H1 (cell line): ENCODE measurements around the gene CD300LG. TPM values are rescaled to one million over a fixed set of nuclear protein-coding genes. Genes with fewer than 3 reads are reported as not detected.

Source experiments
- CTCF ChIA-PET: fragments of 300-600 bp; sonication (Branson Sonifier 250); formaldehyde crosslinking; loops from one replicate; lab custom pipeline; 2021; ENCODE audit not compliant: partially characterized antibody; lab: Charles Lee
- POLR2A ChIA-PET: fragments of 300-600 bp; sonication (Branson Sonifier 250); formaldehyde crosslinking; loops from one replicate; lab custom pipeline; 2021; ENCODE audit warnings: inconsistent platforms; ENCODE audit not compliant: partially characterized antibody; lab: Charles Lee
- DNase-seq, 2 experiments: peaks; one replicate each; pipeline versions ENCODE4 v3.0.0 to v3.0.0-alpha.2; 2010 to 2022; ENCODE audit warnings: low spot score in 2 of 2, low read depth in 1 of 2, mixed read lengths in 1 of 2
- FAIRE-seq: peaks from 2 replicates; lab custom pipeline; 2011; peaks lifted over from hg19 to GRCh38; lab: Jason Lieb, UNC
- H2AFZ ChIP-seq: 2 replicates; pipeline ENCODE4 v1.8.1; 2012; ENCODE audit warnings: low read length, inconsistent platforms
- H2AK5ac ChIP-seq: 2 replicates; pipeline ENCODE4 v1.6.1; 2013; ENCODE audit warnings: low read depth, low read length
- H2BK120ac ChIP-seq: replicated peaks from 2 replicates; pipeline ENCODE3; 2013; ENCODE audit warnings: low read depth, low read length, inconsistent platforms
- H2BK12ac ChIP-seq: 2 replicates; pipeline ENCODE4 v1.6.1; 2013; ENCODE audit warnings: low read depth, low read length
- H2BK15ac ChIP-seq: 2 replicates; pipeline ENCODE4 v1.6.1; 2013; ENCODE audit warnings: low read length
- H2BK20ac ChIP-seq: 2 replicates; pipeline ENCODE4 v1.6.1; 2013; ENCODE audit warnings: low read length
- H2BK5ac ChIP-seq: 2 replicates; pipeline ENCODE4 v1.6.1; 2013; ENCODE audit warnings: low read depth, low read length
- H3K14ac ChIP-seq: 2 replicates; pipeline ENCODE4 v1.6.1; 2013; ENCODE audit warnings: inconsistent platforms; ENCODE audit not compliant: insufficient read length
- H3K18ac ChIP-seq: 2 replicates; pipeline ENCODE4 v1.6.1; 2013; ENCODE audit warnings: low read length; ENCODE audit errors: extremely low read depth
- H3K23ac ChIP-seq: 2 replicates; pipeline ENCODE4 v1.6.1; 2013; ENCODE audit warnings: inconsistent platforms; ENCODE audit not compliant: insufficient read length
- H3K23me2 ChIP-seq: 2 replicates; pipeline ENCODE4 v1.6.1; 2013; ENCODE audit warnings: low read depth, low read length
- H3K27ac ChIP-seq: 2 replicates; pipeline ENCODE4 v1.6.1; 2011; ENCODE audit warnings: low read depth, low read length, inconsistent platforms
- H3K27me3 ChIP-seq, 4 experiments: replicated peaks in 1 of 4; 1 replicate in 1 of 4; 2 replicates in 3 of 4; pipeline versions ENCODE4 v1.6.1 to v1.8.1; 2011 to 2013; ENCODE audit warnings: low read length in 3 of 4, mild to moderate bottlenecking in 3 of 4, inconsistent platforms in 2 of 4, mixed read lengths in 2 of 4, moderate library complexity in 1 of 4; ENCODE audit not compliant: control insufficient read depth in 3 of 4, insufficient read depth in 3 of 4; ENCODE audit errors: extremely low read depth in 1 of 4
- H3K36me3 ChIP-seq, 4 experiments: 2 replicates each; pipeline versions ENCODE4 v1.6.1 to v1.8.1; 2011 to 2013; ENCODE audit warnings: mild to moderate bottlenecking in 4 of 4, low read length in 3 of 4, moderate library complexity in 2 of 4, control low read depth in 1 of 4, inconsistent platforms in 1 of 4; ENCODE audit not compliant: insufficient read depth in 4 of 4, control insufficient read depth in 2 of 4
- H3K4ac ChIP-seq: replicated peaks from 2 replicates; pipeline ENCODE3; 2013; ENCODE audit warnings: low read length, low read depth, mixed read lengths, inconsistent platforms; ENCODE audit not compliant: insufficient read length
- H3K4me1 ChIP-seq, 4 experiments: replicated peaks in 1 of 4; 1 replicate in 1 of 4; 2 replicates in 3 of 4; pipeline versions ENCODE4 v1.6.1 to v1.8.1; 2011 to 2013; ENCODE audit warnings: low read length in 3 of 4, inconsistent platforms in 2 of 4, mixed read lengths in 1 of 4; ENCODE audit not compliant: insufficient read depth in 4 of 4, control insufficient read depth in 3 of 4
- H3K4me2 ChIP-seq, 2 experiments: 2 replicates each; pipeline versions ENCODE4 v1.6.1 to v1.8.1; 2011 to 2013; ENCODE audit warnings: low read depth in 2 of 2, low read length in 2 of 2, control low read depth in 1 of 2, inconsistent platforms in 1 of 2, mild to moderate bottlenecking in 1 of 2; ENCODE audit not compliant: insufficient read depth in 1 of 2
- H3K4me3 ChIP-seq, 4 experiments: fragments of 200-600, 300-600 bp in 1 of 4; sonication (generic), shearing (Covaris generic), sonication (Bioruptor Twin) in 1 of 4; 2 replicates each; pipeline versions ENCODE4 v1.5.1 to v1.8.1; 2011 to 2016; ENCODE audit warnings: low read length in 4 of 4, low read depth in 3 of 4, control low read depth in 2 of 4, inconsistent platforms in 2 of 4, mild to moderate bottlenecking in 2 of 4, mixed read lengths in 1 of 4, moderate library complexity in 1 of 4; ENCODE audit not compliant: insufficient read depth in 2 of 4; ENCODE audit errors: extremely low read depth in 1 of 4
- H3K56ac ChIP-seq: replicated peaks from 2 replicates; pipeline ENCODE3; 2013; ENCODE audit warnings: low read depth, mild to moderate bottlenecking, mixed read lengths, low read length, inconsistent platforms; ENCODE audit not compliant: insufficient read length
- H3K79me1 ChIP-seq: 2 replicates; pipeline ENCODE4 v1.6.1; 2013; ENCODE audit warnings: low read depth, low read length, control low read depth
- H3K79me2 ChIP-seq, 2 experiments: 2 replicates each; pipeline versions ENCODE4 v1.6.1 to v1.8.1; 2012 to 2013; ENCODE audit warnings: low read length in 2 of 2, mild to moderate bottlenecking in 2 of 2, inconsistent platforms in 1 of 2; ENCODE audit not compliant: insufficient read depth in 2 of 2, control insufficient read depth in 1 of 2
- H3K9ac ChIP-seq, 4 experiments: replicated peaks in 1 of 4; 1 replicate in 1 of 4; 2 replicates in 3 of 4; pipeline versions ENCODE4 v1.6.1 to v1.8.1; 2011 to 2013; ENCODE audit warnings: low read depth in 3 of 4, low read length in 3 of 4, control low read depth in 2 of 4, mild to moderate bottlenecking in 2 of 4, moderate library complexity in 2 of 4, inconsistent platforms in 1 of 4; ENCODE audit errors: extremely low read depth in 1 of 4
- H3K9me3 ChIP-seq, 2 experiments: 2 replicates each; pipeline versions ENCODE4 v1.6.1 to v1.8.1; 2012 to 2013; ENCODE audit warnings: mild to moderate bottlenecking in 2 of 2, moderate library complexity in 2 of 2, control low read depth in 1 of 2, inconsistent platforms in 1 of 2, low read depth in 1 of 2, low read length in 1 of 2, mixed read lengths in 1 of 2; ENCODE audit not compliant: insufficient read depth in 2 of 2
- H4K20me1 ChIP-seq, 2 experiments: replicated peaks in 1 of 2; 2 replicates each; pipeline versions ENCODE3 to v1.8.1; 2011 to 2013; ENCODE audit warnings: inconsistent platforms in 2 of 2, low read length in 2 of 2, mild to moderate bottlenecking in 1 of 2; ENCODE audit not compliant: insufficient read depth in 2 of 2, control insufficient read depth in 1 of 2
- H4K5ac ChIP-seq: 2 replicates; pipeline ENCODE4 v1.6.1; 2013; ENCODE audit warnings: low read length, low read depth, mixed read lengths, inconsistent platforms; ENCODE audit not compliant: insufficient read length
- H4K8ac ChIP-seq: 2 replicates; pipeline ENCODE4 v1.8.0; 2013; ENCODE audit warnings: mild to moderate bottlenecking, moderate library complexity, low read length, inconsistent platforms; ENCODE audit not compliant: insufficient read depth; ENCODE audit errors: extremely low read depth
- H4K91ac ChIP-seq: replicated peaks from 2 replicates; pipeline ENCODE3; 2013; ENCODE audit warnings: low read length, mixed read lengths, inconsistent platforms; ENCODE audit not compliant: insufficient read length
- EGR1 ChIP-seq: IDR thresholded peaks from 2 replicates; pipeline ENCODE4 v1.6.1; 2011; ENCODE audit warnings: low read depth, low read length, borderline replicate concordance
- KDM1A ChIP-seq: fragments of 200-600, 300-600 bp; sonication (generic); IDR thresholded peaks from 2 replicates; pipeline ENCODE4 v1.7.1; 2016; ENCODE audit warnings: mild to moderate bottlenecking, low read length, borderline replicate concordance
- KDM5A ChIP-seq: fragments of 200-600 bp; IDR thresholded peaks from 2 replicates; pipeline ENCODE4 v1.7.1; 2012; ENCODE audit warnings: mild to moderate bottlenecking, low read length, inconsistent platforms, mixed read lengths
- MAFK ChIP-seq: IDR thresholded peaks from 2 replicates; pipeline ENCODE4 v1.6.1; 2012; ENCODE audit warnings: low read depth, mild to moderate bottlenecking, improper control_type of control experiment, low read length
- NRF1 ChIP-seq: IDR thresholded peaks from 2 replicates; pipeline ENCODE4 v1.6.1; 2011; ENCODE audit warnings: mild to moderate bottlenecking, low read depth, low read length, improper control_type of control experiment
- RBBP5 ChIP-seq: IDR thresholded peaks from 2 replicates; pipeline ENCODE4 v1.7.1; 2012; ENCODE audit warnings: low read depth, mild to moderate bottlenecking, inconsistent platforms, low read length, moderate library complexity, borderline replicate concordance
- SIN3A ChIP-seq, 2 experiments: IDR thresholded peaks in 1 of 2; conservative IDR thresholded peaks in 1 of 2; 2 replicates each; pipeline ENCODE4 v1.6.1; 2011 to 2012; ENCODE audit warnings: low read length in 2 of 2, improper control_type of control experiment in 1 of 2, low read depth in 1 of 2, mild to moderate bottlenecking in 1 of 2
- SIRT6 ChIP-seq: IDR thresholded peaks from one replicate; pipeline ENCODE4 v1.7.1; 2012; ENCODE audit warnings: low read length, inconsistent platforms
- SRF ChIP-seq: IDR thresholded peaks from 2 replicates; pipeline ENCODE4 v1.6.1; 2011; ENCODE audit warnings: mild to moderate bottlenecking, low read depth, low read length, moderate library complexity
- TCF12 ChIP-seq: IDR thresholded peaks from 2 replicates; pipeline ENCODE4 v1.6.1; 2011; ENCODE audit warnings: low read depth, mild to moderate bottlenecking, low read length
- WGBS, 2 experiments: shearing (Covaris generic) in 1 of 2; methylation state at CpG; one replicate each; pipeline versions ENCODE4 v1.1.6 to v1.1.7; 2013 to 2015; ENCODE audit warnings: low lambda C conversion rate in 2 of 2, mixed read lengths in 2 of 2, inconsistent platforms in 1 of 2, low coverage in 1 of 2, missing lambda C conversion rate in 1 of 2; ENCODE audit not compliant: insufficient replicate concordance in 2 of 2, insufficient coverage in 1 of 2, insufficient read length in 1 of 2; ENCODE audit errors: extremely low coverage in 1 of 2, missing lambda C conversion rate in 1 of 2; 5-methylcytosine and 5-hydroxymethylcytosine counted together
- polyA plus RNA-seq, 7 experiments: library from polyadenylated mRNA; depleted of rRNA in 3 of 7; stranded (reverse) in 5 of 7; unstranded in 2 of 7; fragments of >200 nt in 5 of 7; fragments of 200-250 nt in 2 of 7; gene quantifications; 1 replicate in 5 of 7; 2 replicates in 1 of 7; 4 replicates in 1 of 7; pipeline versions ENCODE4 v1.2.1 to v1.2.3, GENCODE V29; 2011 to 2013; ENCODE audit warnings: missing spikeins in 2 of 7, mixed read lengths in 2 of 7
- total RNA-seq: library from RNA; stranded (reverse); fragmentation: NEBNext Ultra II Directional; extraction: Animal tissue kit (Norgen Biotek cat#: 25700); gene quantifications from 2 replicates; pipeline ENCODE4 v1.2.1, GENCODE V29; 2021
- TF ChIP-seq, protein P1 (sequence below): IDR thresholded peaks from 2 replicates; pipeline ENCODE4 v1.6.1; 2011; ENCODE audit warnings: low read depth, mild to moderate bottlenecking, low read length; ENCODE audit not compliant: insufficient read depth

Gene CD300LG
- total and polyA plus RNA-seq, 2 of the 8 experiments (the other 6 are each of a cell fraction or from before 2014, with no cell fraction given): 0.06 TPM; not detected in 1

DNA sequence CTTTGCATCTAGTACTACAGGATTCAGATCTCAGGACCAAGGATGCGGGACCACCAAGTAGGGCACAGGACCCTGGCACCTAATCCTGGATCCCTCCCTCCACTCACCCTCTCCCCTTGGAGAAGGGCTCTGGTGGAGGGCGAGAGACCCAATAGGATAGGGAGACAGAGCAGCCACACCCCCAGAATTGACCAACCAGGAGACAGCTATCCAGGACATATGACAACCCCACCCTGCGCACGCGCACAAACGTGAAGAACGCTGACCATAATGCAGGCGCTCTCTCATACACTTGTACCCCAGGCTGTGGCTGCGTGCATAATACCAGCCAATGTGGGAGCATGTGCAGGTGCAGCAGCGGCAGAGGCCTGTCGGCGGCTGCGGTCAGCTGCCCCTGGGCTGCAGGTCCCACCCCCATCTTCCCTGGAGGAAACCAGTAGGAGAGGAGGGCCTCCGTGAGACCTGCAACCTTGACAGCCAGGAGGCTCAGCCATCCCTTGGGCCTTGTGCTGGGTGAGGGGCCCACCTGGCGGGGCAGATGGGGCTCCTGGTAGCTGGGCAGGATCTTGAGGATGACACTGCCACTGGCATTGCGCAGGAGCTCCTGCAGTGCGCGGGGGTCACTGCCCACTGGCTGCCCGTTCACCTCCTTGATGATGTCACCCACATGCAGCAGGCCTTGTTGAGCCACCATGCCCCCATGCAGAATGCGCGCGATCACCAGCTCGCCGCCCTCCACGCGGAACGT, 35.0 kb downstream of the CD300LG start:
- H3K56ac ChIP-seq: no peak overlapping the region
- H3K79me1 ChIP-seq: no peaks in the 10 kb centered on the region
- no peak overlapping the region for H3K9ac ChIP-seq
- H3K23me2 ChIP-seq: no peaks in the 10 kb centered on the region
- peaks cover 0 to 8% (median 6%) of the 10 kb centered on the region in 4 experiments; a peak in 5 of 7 replicates for H3K4me1 ChIP-seq
- no peak overlapping the region for H3K23ac ChIP-seq
- no peak overlapping the region for H3K4me3 ChIP-seq
- H4K5ac ChIP-seq: no peak overlapping the region
- no peak overlapping the region for H2BK20ac ChIP-seq
- H2BK120ac ChIP-seq: no peak overlapping the region
- H2BK15ac ChIP-seq: no peak overlapping the region
- H3K27me3 ChIP-seq: no peaks in the 10 kb centered on the region
- no peak overlapping the region for H3K18ac ChIP-seq
- no peak overlapping the region for H2AK5ac ChIP-seq
- H3K4me2 ChIP-seq: no peak overlapping the region
- H2BK5ac ChIP-seq: no peak overlapping the region
- H3K4ac ChIP-seq: no peak overlapping the region
- H3K27ac ChIP-seq: no peak overlapping the region
- H3K79me2 ChIP-seq: no peaks in the 10 kb centered on the region
- H3K14ac ChIP-seq: no peak overlapping the region
- no peak overlapping the region for H2AFZ ChIP-seq
- peaks cover 0 to 8% of the 10 kb centered on the region in 2 experiments for H4K20me1 ChIP-seq
- no peak overlapping the region for H2BK12ac ChIP-seq
- no peaks in the 10 kb centered on the region for H3K9me3 ChIP-seq
- ChIA-PET POLR2A (interaction anchor here (1.4 kb wide), 1 partner anchor 18 kb away, joined by 4 read pairs; no protein-coding TSS in a partner anchor), CTCF (interaction anchor here (0.6 to 10.0 kb wide), 12 partner anchors 18 to 122 kb away, joined by 3 to 403 read pairs (median 4); partner anchors contain the start of genes CD300LG, MPP2 and PPY)
- no peaks in the 10 kb centered on the region; a peak in 2 of 8 replicates for H3K36me3 ChIP-seq
- DNase-seq: no peak
- WGBS, 2 experiments: 90% methylated on average over 23 of the region's 27 CpGs; no CpG with 5 or more reads in 1 of the 2 experiments
- FAIRE-seq: no peak
- H4K91ac ChIP-seq: no peak overlapping the region
- no peak overlapping the region for H4K8ac ChIP-seq
- no peak for TF ChIP-seq NRF1
- TF ChIP-seq, protein P1, sequence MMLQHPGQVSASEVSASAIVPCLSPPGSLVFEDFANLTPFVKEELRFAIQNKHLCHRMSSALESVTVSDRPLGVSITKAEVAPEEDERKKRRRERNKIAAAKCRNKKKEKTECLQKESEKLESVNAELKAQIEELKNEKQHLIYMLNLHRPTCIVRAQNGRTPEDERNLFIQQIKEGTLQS: no peak
- no peak for TF ChIP-seq SRF
- TF ChIP-seq MAFK: no peak
- TF ChIP-seq EGR1: no peak
- no peak for TF ChIP-seq TCF12
- no peak for TF ChIP-seq SIN3A (conservative IDR thresholded peaks at IDR 0.05 in 1 of 2, IDR thresholded peaks at IDR 0.05 in 1 of 2; ENCODE audit: low read depth in 1 of 2, low read length in 2 of 2)
- no peak for TF ChIP-seq RBBP5
- TF ChIP-seq SIRT6: no peak
- no peak for TF ChIP-seq KDM5A
- no peak for TF ChIP-seq KDM1A
